ENCODE results near the gene ITGB4.

The ITGB4 gene

GRCh38 chr17:75703591-75703990 is 17.7 kb upstream of the ITGB4 start:
- no peak for DNase-seq (ENCODE audit: low spot score)
- in situ Hi-C loops (cut with MboI; ENCODE audit: low sequenced_read_pairs, unreplicated experiment): no loop called here
- TF ChIP-seq CTCF (IDR thresholded peaks at IDR 0.05; ENCODE audit: borderline replicate concordance, control extremely low read depth, extremely low read depth, insufficient read depth, missing control alignments): no peak

- in situ Hi-C loops (cut with MboI; ENCODE audit: low sequenced_read_pairs, unreplicated experiment): no loop called here
- TF ChIP-seq CTCF (IDR thresholded peaks at IDR 0.05; ENCODE audit: borderline replicate concordance, control extremely low read depth, extremely low read depth, insufficient read depth, missing control alignments): no peak
- DNase-seq (ENCODE audit: low spot score): no peak
Measured at GRCh38 chr17:75704963-75705875, 16.0 kb upstream of the ITGB4 start.

- in situ Hi-C loops (cut with MboI; ENCODE audit: low sequenced_read_pairs, unreplicated experiment): no loop called here
- DNase-seq (ENCODE audit: low spot score): no peak
- TF ChIP-seq CTCF (IDR thresholded peaks at IDR 0.05; ENCODE audit: borderline replicate concordance, control extremely low read depth, extremely low read depth, insufficient read depth, missing control alignments): no peak
Measured at GRCh38 chr17:75706042-75706728, 15.1 kb upstream of the ITGB4 start.

GRCh38 chr17:75707079-75707571 is 14.1 kb upstream of the ITGB4 start:
- DNase-seq (ENCODE audit: low spot score): no peak
- TF ChIP-seq CTCF (IDR thresholded peaks at IDR 0.05; ENCODE audit: borderline replicate concordance, control extremely low read depth, extremely low read depth, insufficient read depth, missing control alignments): no peak
- in situ Hi-C loops (cut with MboI; ENCODE audit: low sequenced_read_pairs, unreplicated experiment): no loop called here

- DNase-seq (ENCODE audit: low spot score): no peak
- in situ Hi-C loops (cut with MboI; ENCODE audit: low sequenced_read_pairs, unreplicated experiment): no loop called here
Measured at GRCh38 chr17:75712446-75712845, 8.8 kb upstream of the ITGB4 start.

More at GRCh38 chr17:75712446-75712845, 8.8 kb upstream of the ITGB4 start:
- TF ChIP-seq CTCF (IDR thresholded peaks at IDR 0.05; ENCODE audit: borderline replicate concordance, control extremely low read depth, extremely low read depth, insufficient read depth, missing control alignments): no peak

Data from GM13976 (cell line).